ENCODE data around the gene KCTD13.

GRCh38 chr16:29968205-29968604 lies 42.2 kb upstream of the KCTD13 start:
- TF ChIP-seq CTCF (IDR thresholded peaks at IDR 0.05 in 2 of 3, conservative IDR thresholded peaks at IDR 0.05 in 1 of 3; ENCODE audit: control insufficient read depth in 2 of 3, extremely low read depth in 1 of 3, insufficient read depth in 1 of 3, low read depth in 3 of 3, low read length in 3 of 3): no peak
- TF ChIP-seq TARDBP (IDR thresholded peaks at IDR 0.05; ENCODE audit: borderline replicate concordance): no peak
- no peak for TF ChIP-seq CBFB (IDR thresholded peaks at IDR 0.05; ENCODE audit: low read depth)
- TF ChIP-seq TAF1 (IDR thresholded peaks at IDR 0.05; ENCODE audit: borderline replicate concordance, low read depth, low read length): no peak
- no peak for TF ChIP-seq ELK1 (IDR thresholded peaks at IDR 0.05; ENCODE audit: low read depth, low read length)
- no peak for TF ChIP-seq USF1 (IDR thresholded peaks at IDR 0.05; ENCODE audit: borderline replicate concordance, extremely low read length, insufficient read depth, low read depth, low read length)
- TF ChIP-seq NRF1 (conservative IDR thresholded peaks at IDR 0.05; ENCODE audit: low read depth, low read length): no peak
- TF ChIP-seq BHLHE40 (IDR thresholded peaks at IDR 0.05; ENCODE audit: borderline replicate concordance in 1 of 2, low read depth in 2 of 2, low read length in 1 of 2): no peak
- TF ChIP-seq SIN3A (IDR thresholded peaks at IDR 0.05; ENCODE audit: low read depth, low read length): no peak
- no peak for TF ChIP-seq POLR2AphosphoS5 (IDR thresholded peaks at IDR 0.05; ENCODE audit: low read length)

Measured in GM12878 (cell line).